ENCODE data around the gene LAIR1.
"Not testable (repeated sequence)": the region's sequence is repeated elsewhere in the genome, so short reads cannot be mapped to it uniquely, and the experiment has no call there.

The LAIR1 gene

GRCh38 chr19:54390942-54391577 is 26.3 kb upstream of the LAIR1 start:
- no peak for FAIRE-seq
- TF ChIP-seq, protein P1, sequence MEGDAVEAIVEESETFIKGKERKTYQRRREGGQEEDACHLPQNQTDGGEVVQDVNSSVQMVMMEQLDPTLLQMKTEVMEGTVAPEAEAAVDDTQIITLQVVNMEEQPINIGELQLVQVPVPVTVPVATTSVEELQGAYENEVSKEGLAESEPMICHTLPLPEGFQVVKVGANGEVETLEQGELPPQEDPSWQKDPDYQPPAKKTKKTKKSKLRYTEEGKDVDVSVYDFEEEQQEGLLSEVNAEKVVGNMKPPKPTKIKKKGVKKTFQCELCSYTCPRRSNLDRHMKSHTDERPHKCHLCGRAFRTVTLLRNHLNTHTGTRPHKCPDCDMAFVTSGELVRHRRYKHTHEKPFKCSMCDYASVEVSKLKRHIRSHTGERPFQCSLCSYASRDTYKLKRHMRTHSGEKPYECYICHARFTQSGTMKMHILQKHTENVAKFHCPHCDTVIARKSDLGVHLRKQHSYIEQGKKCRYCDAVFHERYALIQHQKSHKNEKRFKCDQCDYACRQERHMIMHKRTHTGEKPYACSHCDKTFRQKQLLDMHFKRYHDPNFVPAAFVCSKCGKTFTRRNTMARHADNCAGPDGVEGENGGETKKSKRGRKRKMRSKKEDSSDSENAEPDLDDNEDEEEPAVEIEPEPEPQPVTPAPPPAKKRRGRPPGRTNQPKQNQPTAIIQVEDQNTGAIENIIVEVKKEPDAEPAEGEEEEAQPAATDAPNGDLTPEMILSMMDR (IDR thresholded peaks at IDR 0.05; ENCODE audit: insufficient read depth, missing control alignments): peak; percentile 73
- peak; percentile 29 for DNase-seq (ENCODE audit: insufficient read length, low spot score)

GRCh38 chr19:54389553-54389952 is 24.8 kb upstream of the LAIR1 start:
- TF ChIP-seq, protein P1 (IDR thresholded peaks at IDR 0.05; ENCODE audit: insufficient read depth, missing control alignments): no peak
- FAIRE-seq: no peak
- no peak for DNase-seq (ENCODE audit: insufficient read length, low spot score)

GRCh38 chr19:54388802-54389139 is 24.0 kb upstream of the LAIR1 start:
- FAIRE-seq (no peak), DNase-seq (ENCODE audit: insufficient read length, low spot score) (no peak)
- TF ChIP-seq, protein P1 (IDR thresholded peaks at IDR 0.05; ENCODE audit: insufficient read depth, missing control alignments): no peak

- TF ChIP-seq, protein P1 (IDR thresholded peaks at IDR 0.05; ENCODE audit: insufficient read depth, missing control alignments): no peak
- FAIRE-seq: no peak
Measured at GRCh38 chr19:54387991-54388801, 23.5 kb upstream of the LAIR1 start.

DNA sequence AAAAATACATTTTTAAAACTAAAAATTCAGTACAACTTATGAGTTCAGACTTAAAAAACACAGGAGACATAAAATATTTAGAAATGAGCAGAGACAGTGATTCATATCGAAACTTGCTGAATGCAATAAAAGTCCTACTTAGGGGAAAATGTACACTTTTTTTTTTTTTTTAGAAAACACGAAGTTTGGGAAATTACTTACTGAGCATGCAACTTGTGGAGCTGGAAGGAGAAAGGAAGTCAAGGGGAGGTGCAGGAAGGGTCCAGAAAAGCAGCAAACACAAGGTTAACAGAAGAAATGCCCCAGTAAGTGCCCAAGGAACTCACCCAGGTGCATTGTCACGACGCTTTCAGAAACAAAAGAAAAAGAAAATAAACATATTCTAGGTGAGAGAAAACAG is 18.6 kb upstream of the LAIR1 start:
- DNase-seq (ENCODE audit: insufficient read length, low spot score): no peak
- TF ChIP-seq, protein P1 (IDR thresholded peaks at IDR 0.05; ENCODE audit: insufficient read depth, missing control alignments): no peak
- FAIRE-seq: no peak

More at GRCh38 chr19:54387991-54388801, 23.5 kb upstream of the LAIR1 start:
- no peak for DNase-seq (ENCODE audit: insufficient read length, low spot score)

GRCh38 chr19:54382041-54382440 is 17.3 kb upstream of the LAIR1 start:
- FAIRE-seq; DNase-seq (ENCODE audit: insufficient read length, low spot score): not testable (repeated sequence)

DNA sequence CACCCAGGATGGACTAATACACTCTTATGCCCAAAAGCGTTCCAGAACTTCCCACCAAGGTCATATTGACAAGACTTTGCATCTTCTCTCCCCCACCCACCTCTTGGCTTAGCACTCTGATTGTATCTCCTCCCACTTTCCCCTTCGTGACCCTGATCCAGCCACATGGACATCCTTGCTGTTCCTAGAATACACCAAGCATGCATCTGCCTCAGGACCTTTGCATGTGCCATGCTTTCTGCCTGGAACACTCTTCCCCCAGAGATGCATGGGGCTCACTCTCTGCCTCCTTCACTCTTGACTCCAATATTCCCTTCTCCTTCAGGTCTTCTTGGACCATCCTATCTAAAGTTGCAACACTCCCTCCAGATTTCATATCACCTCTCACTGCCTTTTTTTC is 16.2 kb upstream of the LAIR1 start:
- TF ChIP-seq, protein P1 (IDR thresholded peaks at IDR 0.05; ENCODE audit: insufficient read depth, missing control alignments): no peak
- FAIRE-seq: no peak
- DNase-seq (ENCODE audit: insufficient read length, low spot score): no peak
